WTC11 (cell line): ENCODE measurements around the gene ADGRB3.

ENCODE experiments used
- CREM ChIP-seq: sonication (generic); formaldehyde crosslinking; IDR thresholded peaks from 2 replicates; pipeline ENCODE4 v1.8.1; 2022; ENCODE audit warnings: mild to moderate bottlenecking, missing genetic modification reagents, moderate library complexity
- CTCF ChIP-seq: fragments of 200-600 bp; IDR thresholded peaks from 2 replicates; pipeline ENCODE4 v1.8.0; 2022; ENCODE audit warnings: antibody characterized with exemption
- ESRRA ChIP-seq: sonication (generic); formaldehyde crosslinking; IDR thresholded peaks from 2 replicates; pipeline ENCODE4 v1.8.1; 2022; ENCODE audit warnings: mild to moderate bottlenecking, missing genetic modification reagents, borderline replicate concordance
- ETV6 ChIP-seq: sonication (generic); formaldehyde crosslinking; IDR thresholded peaks from 2 replicates; pipeline ENCODE4 v1.8.1; 2022; ENCODE audit warnings: mild to moderate bottlenecking, missing genetic modification reagents
- FOXP4 ChIP-seq: sonication (generic); formaldehyde crosslinking; IDR thresholded peaks from 2 replicates; pipeline ENCODE4 v1.8.0; 2022; ENCODE audit warnings: mild to moderate bottlenecking, missing genetic modification reagents
- IRF2 ChIP-seq: sonication (generic); formaldehyde crosslinking; IDR thresholded peaks from 2 replicates; pipeline ENCODE4 v1.8.0; 2022; ENCODE audit warnings: low read depth, missing genetic modification reagents, borderline replicate concordance
- MLX ChIP-seq: sonication (generic); formaldehyde crosslinking; IDR thresholded peaks from 2 replicates; pipeline ENCODE4 v1.8.1; 2023; ENCODE audit warnings: mild to moderate bottlenecking, missing genetic modification reagents, moderate library complexity
- NR2C2 ChIP-seq: sonication (generic); formaldehyde crosslinking; IDR thresholded peaks from 2 replicates; pipeline ENCODE4 v1.8.0; 2022; ENCODE audit warnings: mild to moderate bottlenecking, missing genetic modification reagents
- TCF7 ChIP-seq: sonication (generic); formaldehyde crosslinking; IDR thresholded peaks from 2 replicates; pipeline ENCODE4 v1.8.0; 2022; ENCODE audit warnings: mild to moderate bottlenecking, low read depth, missing genetic modification reagents, moderate library complexity
- TP53 ChIP-seq: sonication (generic); formaldehyde crosslinking; IDR thresholded peaks from 2 replicates; pipeline ENCODE4 v1.8.1; 2023; ENCODE audit warnings: mild to moderate bottlenecking, missing genetic modification reagents
- USF2 ChIP-seq: sonication (generic); formaldehyde crosslinking; IDR thresholded peaks from 2 replicates; pipeline ENCODE4 v1.8.1; 2023; ENCODE audit warnings: mild to moderate bottlenecking, missing genetic modification reagents, moderate library complexity

- no peak for TF ChIP-seq CTCF
- no peak for TF ChIP-seq ETV6
- no peak for TF ChIP-seq CREM (CRISPR knock-in tag)
- no peak for TF ChIP-seq TP53 (CRISPR knock-in tag)
- TF ChIP-seq NR2C2 (CRISPR knock-in tag), result no peak
- no peak for TF ChIP-seq TCF7 (CRISPR knock-in tag)
- TF ChIP-seq ESRRA (CRISPR knock-in tag), result no peak
- TF ChIP-seq FOXP4 (CRISPR knock-in tag), result no peak
- no peak for TF ChIP-seq IRF2 (CRISPR knock-in tag)
- TF ChIP-seq MLX (CRISPR knock-in tag), result no peak
- no peak for TF ChIP-seq USF2 (CRISPR knock-in tag)
Measured at GRCh38 chr6:69138893-69139494, 503.9 kb downstream of the ADGRB3 start.
